Naive thymus-derived CD4-positive, alpha-beta T cell (primary cell): Measurements from ENCODE around the gene HDAC1. TPM values are rescaled to one million over a fixed set of nuclear protein-coding genes. Genes with fewer than 3 reads are reported as not detected.

Experiments used
- ATAC-seq: fragments of 150-1000 bp; cut with Tn5 transposase; 2 replicates; pipeline ENCODE4 v1.10.0; 2021; ENCODE audit warnings: mild to moderate bottlenecking, moderate library complexity
- CTCF ChIA-PET: fragments of 350-600 bp; sonication (Branson Sonifier 250); formaldehyde crosslinking; loops from one replicate; lab custom pipeline; 2021; ENCODE audit warnings: antibody characterized with exemption; lab: Charles Lee
- POLR2A ChIA-PET: fragments of 350-600 bp; sonication (Branson Sonifier 250); formaldehyde crosslinking; loops from one replicate; lab custom pipeline; 2021; ENCODE audit warnings: antibody characterized with exemption, inconsistent platforms; lab: Charles Lee
- DNase-seq, 9 donors: peaks; one replicate each; pipeline versions ENCODE4 v3.0.0 to v3.0.0-alpha.2; 2020 to 2022; ENCODE audit warnings: mixed read lengths in 1 of 9
- H3K27ac ChIP-seq: one replicate; pipeline ENCODE4 v1.7.0; 2013; ENCODE audit warnings: mild to moderate bottlenecking, low read depth, low read length, moderate library complexity
- H3K27me3 ChIP-seq, 2 donors: one replicate each; pipeline ENCODE4 v1.7.0; 2013; ENCODE audit warnings: low read length in 2 of 2, mild to moderate bottlenecking in 2 of 2, moderate library complexity in 2 of 2; ENCODE audit not compliant: control insufficient read depth in 2 of 2, insufficient read depth in 2 of 2
- H3K36me3 ChIP-seq, 3 experiments: 1 replicate in 2 of 3; 2 replicates in 1 of 3; pipeline ENCODE4 v1.7.0; 2013; ENCODE audit warnings: low read length in 3 of 3, mild to moderate bottlenecking in 3 of 3, moderate library complexity in 1 of 3; ENCODE audit not compliant: insufficient read depth in 3 of 3, control insufficient read depth in 2 of 3
- H3K4me1 ChIP-seq, 2 donors: one replicate each; pipeline ENCODE4 v1.7.0; 2013; ENCODE audit warnings: low read length in 2 of 2, mild to moderate bottlenecking in 2 of 2, moderate library complexity in 1 of 2; ENCODE audit not compliant: control insufficient read depth in 2 of 2, insufficient read depth in 2 of 2
- H3K4me3 ChIP-seq: 2 replicates; pipeline ENCODE4 v1.7.0; 2013; ENCODE audit warnings: mild to moderate bottlenecking, low read length
- H3K9me3 ChIP-seq, 3 experiments: 1 replicate in 2 of 3; 2 replicates in 1 of 3; pipeline ENCODE4 v1.7.0; 2013; ENCODE audit warnings: low read length in 3 of 3; ENCODE audit not compliant: control insufficient read depth in 2 of 3
- H3K27ac Mint-ChIP-seq, 9 donors: one replicate each; pipeline ENCODE4 v1.8.0; 2020 to 2022; ENCODE audit warnings: mixed read lengths in 9 of 9, mild to moderate bottlenecking in 8 of 9, moderate library complexity in 5 of 9, inconsistent platforms in 2 of 9
- H3K27me3 Mint-ChIP-seq, 5 donors: one replicate each; pipeline ENCODE4 v1.8.0; 2021 to 2022; ENCODE audit warnings: mixed read lengths in 5 of 5, mild to moderate bottlenecking in 1 of 5
- H3K36me3 Mint-ChIP-seq, 5 donors: one replicate each; pipeline ENCODE4 v1.8.0; 2020 to 2022; ENCODE audit warnings: mixed read lengths in 5 of 5, mild to moderate bottlenecking in 3 of 5, inconsistent platforms in 1 of 5
- H3K4me1 Mint-ChIP-seq, 7 donors: one replicate each; pipeline ENCODE4 v1.8.0; 2020 to 2022; ENCODE audit warnings: mixed read lengths in 7 of 7, mild to moderate bottlenecking in 3 of 7, inconsistent platforms in 1 of 7
- H3K4me3 Mint-ChIP-seq, 10 donors: one replicate each; pipeline ENCODE4 v1.8.0; 2020 to 2022; ENCODE audit warnings: mild to moderate bottlenecking in 10 of 10, mixed read lengths in 10 of 10, moderate library complexity in 6 of 10, inconsistent platforms in 2 of 10
- H3K9me3 Mint-ChIP-seq, 11 donors: one replicate each; pipeline ENCODE4 v1.8.0; 2020 to 2022; ENCODE audit warnings: mixed read lengths in 11 of 11, mild to moderate bottlenecking in 4 of 11, inconsistent platforms in 1 of 11, moderate library complexity in 1 of 11
- intact Hi-C, 2 donors: fragments of 100-400 bp; cut with micrococcal nuclease; formaldehyde crosslinking; loops; one replicate each; pipeline ENCODE4 v1.15.1; 2023
- polyA plus RNA-seq, 2 donors: library from polyadenylated mRNA; unstranded; fragments of 300-500 nt; fragmentation: Illumina TruSeq; gene quantifications; one replicate each; pipeline ENCODE4 v1.2.3, GENCODE V29; 2021
- total RNA-seq, 6 experiments: library from RNA in 5 of 6; stranded (reverse) in 5 of 6; gene quantifications; 1 replicate in 5 of 6; 2 replicates in 1 of 6; pipeline ENCODE4 v1.2.3 and lab custom pipeline; 2021 to 2026

Gene HDAC1
- total and polyA plus RNA-seq, 7 experiments from 2014 or later: 81.8 to 209 (median 174) TPM

DNA sequence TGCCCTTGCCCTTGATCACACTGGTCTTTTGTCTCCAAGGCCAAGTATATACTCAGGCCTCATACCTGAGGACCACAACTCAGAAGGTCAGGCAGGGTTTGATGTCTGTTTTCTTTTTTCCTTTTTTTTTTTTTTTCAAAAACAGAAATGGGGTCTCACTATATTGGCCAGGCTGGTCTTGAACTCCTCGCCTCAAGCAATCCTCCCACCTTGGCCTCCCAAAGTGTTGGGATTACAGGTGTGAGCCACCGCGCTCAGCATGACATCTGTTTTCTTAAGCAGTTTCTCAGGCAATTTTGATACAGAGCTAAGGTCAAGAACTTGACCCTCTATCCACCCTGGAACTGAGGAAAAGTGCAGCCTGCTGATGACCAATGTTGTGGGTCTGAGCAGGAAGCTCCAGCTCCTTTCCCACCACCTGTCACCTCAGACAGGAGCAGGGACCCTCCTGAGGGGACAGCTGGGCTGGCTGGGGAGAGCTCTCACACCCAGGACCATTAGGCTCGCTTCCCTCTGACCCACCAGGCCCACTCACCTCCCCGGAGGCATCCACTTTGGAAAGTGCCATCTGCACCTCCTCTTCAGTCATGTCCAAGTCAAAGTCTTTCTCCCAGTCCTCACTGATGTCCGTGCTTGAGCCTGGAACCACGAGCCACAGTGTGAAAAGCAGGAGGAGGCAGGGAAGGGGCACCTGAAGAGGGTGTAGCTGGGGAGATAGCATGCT, 76.2 kb downstream of the HDAC1 start:
- Mint-ChIP-seq H3K27me3 (no peaks in the 10 kb centered on the region), H3K27ac (no peak overlapping the region), H3K36me3 (peaks cover 0 to 26% (median 4%) of the 10 kb centered on the region in 5 donors), H3K4me3 (no peak overlapping the region), H3K4me1 (peaks cover 12 to 27% (median 17%) of the 10 kb centered on the region in 7 donors), H3K9me3 (peaks cover 0 to 2% (median 0%) of the 10 kb centered on the region in 11 donors)
- Histone ChIP-seq H3K4me3 (no peak overlapping the region), H3K9me3 (no peaks in the 10 kb centered on the region), H3K36me3 (peaks cover 4 to 53% (median 15%) of the 10 kb centered on the region in 3 experiments), H3K27me3 (no peaks in the 10 kb centered on the region), H3K4me1 (peaks cover 12% of the 10 kb centered on the region in 2 donors), H3K27ac (no peak overlapping the region)
- intact Hi-C loops: no loop called here
- ChIA-PET POLR2A (interaction anchor here (0.6 to 0.9 kb wide), 3 partner anchors 9 to 138 kb away, joined by 3 to 5 read pairs (median 3); no protein-coding TSS in a partner anchor), CTCF (interaction anchor here (0.6 to 2.7 kb wide), 2 partner anchors 152 to 260 kb away, joined by 3 to 15 read pairs; partner anchors contain the start of gene KPNA6)
- DNase-seq (no peak), ATAC-seq (no peak)

DNA sequence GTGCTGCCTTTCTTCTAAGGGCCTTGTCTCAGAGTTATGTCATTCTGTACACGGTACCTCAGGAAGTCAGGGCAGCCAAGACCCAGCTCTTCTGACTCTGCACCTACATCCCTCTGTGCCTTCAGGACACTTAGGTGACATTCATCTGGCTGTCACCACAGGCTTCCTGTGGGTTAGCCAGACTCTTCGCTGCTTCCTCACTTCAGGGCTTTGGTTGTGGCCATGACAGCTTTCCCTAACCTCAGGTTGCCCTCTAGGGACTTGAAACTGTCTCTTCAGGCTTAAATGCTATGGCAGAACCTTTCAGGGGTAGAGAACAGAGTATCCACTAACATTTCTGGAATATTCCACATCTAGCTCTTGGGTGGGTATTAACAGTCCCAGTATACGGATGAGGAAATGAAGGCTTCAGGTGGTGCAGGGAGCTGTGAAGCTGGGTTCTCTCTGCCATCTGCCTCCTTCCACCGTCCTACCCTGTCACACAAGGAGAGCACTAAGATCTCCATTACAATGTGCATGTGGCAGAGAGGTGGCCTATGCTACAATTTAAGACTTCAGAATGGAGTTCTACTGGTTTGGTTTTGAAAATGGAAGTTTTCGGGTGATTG, 80.4 kb downstream of the HDAC1 start:
- ChIA-PET CTCF (interaction anchor here (0.8 to 2.4 kb wide), 13 partner anchors 14 to 409 kb away, joined by 3 to 21 read pairs (median 4); partner anchors contain the start of genes BSDC1 and LCK), POLR2A (interaction anchor here (0.6 to 3.2 kb wide), 19 partner anchors 13 to 250 kb away, joined by 3 to 20 read pairs (median 3); partner anchors contain the start of genes BSDC1, LCK and MARCKSL1)
- Mint-ChIP-seq H3K9me3 (peaks cover 0 to 2% (median 0%) of the 10 kb centered on the region in 11 donors), H3K4me1 (peaks cover 15 to 22% (median 20%) of the 10 kb centered on the region in 7 donors), H3K27ac (peak overlapping the region in 7 of 9 donors; percentile 1 to 75 (median 57)), H3K27me3 (no peaks in the 10 kb centered on the region), H3K36me3 (peaks cover 0 to 31% (median 4%) of the 10 kb centered on the region in 5 donors), H3K4me3 (peak overlapping the region in 2 of 10 donors; percentile 6 to 9)
- Histone ChIP-seq H3K9me3 (no peaks in the 10 kb centered on the region), H3K27ac (peak overlapping the region; percentile 20), H3K36me3 (peaks cover 15 to 60% (median 23%) of the 10 kb centered on the region in 3 experiments), H3K4me3 (no peak overlapping the region), H3K4me1 (peaks cover 12% of the 10 kb centered on the region in 2 donors), H3K27me3 (no peaks in the 10 kb centered on the region)
- peak; percentile 22 to 78 (median 68) for DNase-seq
- ATAC-seq: peak; percentile 88
- intact Hi-C loops: loop anchor here (1.0 to 5.0 kb wide), 8 partner anchors 21 to 707 kb away; partner anchors contain the start of genes CCDC28B (in 1 of the 2), EIF3I (in 1 of the 2), HDAC1 (in 1 of the 2) and TMEM234 (in 1 of the 2)

DNA sequence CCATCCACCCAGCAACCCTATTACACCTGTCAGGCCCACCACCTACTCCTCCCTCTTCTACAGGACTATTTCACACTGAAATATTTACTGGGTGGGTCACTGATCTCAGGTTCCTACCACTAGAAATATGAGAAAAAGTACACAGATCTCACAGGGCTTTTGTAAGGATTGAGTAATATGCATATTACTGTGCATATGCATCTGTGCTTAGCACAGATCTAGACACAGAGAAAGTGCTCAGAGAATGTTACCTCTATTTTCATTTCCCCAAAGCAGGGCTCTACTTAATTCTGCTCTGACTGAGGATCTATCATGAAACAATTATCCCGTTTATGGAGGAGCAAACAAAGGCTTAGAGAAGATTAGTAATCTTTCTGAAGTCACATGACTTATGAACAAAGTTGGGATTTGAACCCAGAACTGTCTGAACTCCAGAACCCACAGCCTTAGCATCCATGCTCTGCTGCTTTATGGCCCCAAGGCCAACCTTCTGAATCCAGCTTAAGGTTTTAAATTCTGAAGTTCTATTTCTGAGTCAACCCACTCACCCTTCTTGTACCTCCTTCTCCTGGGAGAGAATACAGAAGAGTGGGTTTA, 82.2 kb downstream of the HDAC1 start:
- H3K27me3 ChIP-seq: no peaks in the 10 kb centered on the region
- DNase-seq: no peak
- ChIA-PET CTCF (interaction anchor here (2.4 kb wide), 1 partner anchor 133 kb away, joined by 7 read pairs; no protein-coding TSS in a partner anchor), POLR2A (interaction anchor here (0.7 to 1.0 kb wide), 2 partner anchors 11 to 21 kb away, joined by 3 to 4 read pairs; partner anchors contain the start of gene BSDC1)
- H3K27ac Mint-ChIP-seq: peak overlapping the region in 4 of 9 donors; percentile 5 to 63 (median 22)
- H3K4me1 ChIP-seq: peaks cover 12% of the 10 kb centered on the region in 2 donors
- H3K27ac ChIP-seq: no peak overlapping the region
- H3K9me3 ChIP-seq: no peaks in the 10 kb centered on the region
- H3K4me3 Mint-ChIP-seq: no peak overlapping the region
- peaks cover 0 to 2% (median 0%) of the 10 kb centered on the region in 11 donors for H3K9me3 Mint-ChIP-seq
- ATAC-seq: no peak
- H3K36me3 ChIP-seq: peaks cover 13 to 61% (median 28%) of the 10 kb centered on the region in 3 experiments
- peaks cover 2 to 43% (median 12%) of the 10 kb centered on the region in 5 donors for H3K36me3 Mint-ChIP-seq
- peaks cover 15 to 22% (median 20%) of the 10 kb centered on the region in 7 donors for H3K4me1 Mint-ChIP-seq
- H3K4me3 ChIP-seq: no peak overlapping the region
- intact Hi-C loops: loop anchor here (2.0 to 5.0 kb wide), 3 partner anchors 151 to 709 kb away; partner anchors contain the start of genes CCDC28B (in 1 of the 2), EIF3I (in 1 of the 2) and TMEM234 (in 1 of the 2)
- H3K27me3 Mint-ChIP-seq: no peaks in the 10 kb centered on the region

DNA sequence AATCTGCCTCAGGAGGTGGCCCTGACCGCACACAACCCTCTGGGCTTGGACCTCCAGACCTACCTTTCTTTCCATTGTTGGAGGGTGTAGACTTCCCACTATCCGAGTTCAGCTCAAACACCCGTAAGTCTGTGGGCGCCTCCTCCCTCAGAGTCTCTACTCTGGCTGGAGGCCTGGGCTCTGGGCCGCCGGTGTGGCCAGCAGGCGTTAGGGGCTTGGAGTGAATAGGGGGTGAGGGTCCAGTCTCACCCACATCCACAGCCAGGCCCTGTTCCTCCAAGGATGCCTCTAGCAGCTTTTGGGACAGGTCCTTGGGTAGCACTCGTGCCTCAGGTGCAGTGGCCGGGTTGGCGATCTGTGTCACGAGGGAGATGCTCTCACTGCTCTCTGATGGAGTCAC, 84.3 kb downstream of the HDAC1 start:
- H3K9me3 ChIP-seq: no peaks in the 10 kb centered on the region
- POLR2A ChIA-PET: interaction anchor here (1.2 kb wide), 1 partner anchor 10 kb away, joined by 4 read pairs; no protein-coding TSS in a partner anchor
- intact Hi-C loops: no loop called here
- no peak overlapping the region for H3K27ac ChIP-seq
- ATAC-seq (no peak), DNase-seq (no peak)
- peaks cover 12% of the 10 kb centered on the region in 2 donors for H3K4me1 ChIP-seq
- Mint-ChIP-seq H3K27me3 (no peaks in the 10 kb centered on the region), H3K9me3 (no peaks in the 10 kb centered on the region), H3K36me3 (peaks cover 10 to 53% (median 18%) of the 10 kb centered on the region in 5 donors), H3K4me1 (peaks cover 15 to 24% (median 21%) of the 10 kb centered on the region in 7 donors), H3K4me3 (no peak overlapping the region), H3K27ac (peak overlapping the region in 1 of 9 donors; percentile 17)
- no peak overlapping the region for H3K4me3 ChIP-seq
- CTCF ChIA-PET: interaction anchor here (0.6 kb wide), 2 partner anchors 80 to 160 kb away, joined by 3 read pairs; no protein-coding TSS in a partner anchor
- H3K27me3 ChIP-seq: no peaks in the 10 kb centered on the region
- H3K36me3 ChIP-seq: peaks cover 22 to 82% (median 48%) of the 10 kb centered on the region in 3 experiments

DNA sequence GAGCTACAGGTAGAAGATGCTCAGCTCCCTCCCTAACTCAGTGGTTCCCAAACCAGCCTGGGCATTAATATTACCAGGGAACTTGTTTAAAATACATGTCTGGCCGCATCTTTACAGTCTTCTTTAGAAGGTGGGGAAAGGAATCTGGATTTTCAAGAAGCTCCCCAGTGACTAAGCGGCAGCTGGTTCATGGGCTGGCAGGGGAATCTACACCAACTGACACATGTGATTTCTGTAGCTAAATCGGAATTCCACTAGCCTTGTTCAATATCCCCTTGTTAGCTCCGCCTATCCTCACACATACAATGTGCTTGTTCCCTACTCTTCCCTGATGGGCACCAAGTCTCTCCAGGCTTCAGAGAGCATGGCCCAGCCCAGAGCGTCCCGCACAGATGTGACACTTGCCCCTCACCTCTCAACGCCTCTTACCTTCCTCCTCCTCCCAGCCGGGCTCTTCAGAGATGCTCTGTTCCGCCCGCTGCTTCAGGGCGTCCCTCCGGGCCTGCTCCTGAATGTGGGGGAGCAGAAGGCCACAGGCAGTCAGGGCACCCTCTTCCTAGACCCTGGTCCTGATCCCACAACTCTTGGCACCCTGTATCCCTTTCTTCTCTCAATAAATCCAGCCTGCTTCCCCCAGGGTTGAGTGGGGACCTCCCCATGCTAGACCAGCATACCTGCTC, 85.8 kb downstream of the HDAC1 start:
- H3K36me3 ChIP-seq: peaks cover 28 to 96% (median 62%) of the 10 kb centered on the region in 3 experiments
- H3K27ac ChIP-seq: no peak overlapping the region
- Mint-ChIP-seq H3K4me3 (no peak overlapping the region), H3K27me3 (no peaks in the 10 kb centered on the region), H3K4me1 (peaks cover 2 to 14% (median 8%) of the 10 kb centered on the region in 7 donors), H3K9me3 (no peaks in the 10 kb centered on the region), H3K36me3 (peaks cover 10 to 51% (median 19%) of the 10 kb centered on the region in 5 donors), H3K27ac (peak overlapping the region in 3 of 9 donors; percentile 25 to 48 (median 40))
- POLR2A ChIA-PET: interaction anchor here (0.9 kb wide), 1 partner anchor 9 kb away, joined by 5 read pairs; no protein-coding TSS in a partner anchor
- intact Hi-C loops: no loop called here
- H3K9me3 ChIP-seq: no peaks in the 10 kb centered on the region
- H3K27me3 ChIP-seq: no peaks in the 10 kb centered on the region
- peak; percentile 17 for ATAC-seq
- CTCF ChIA-PET: interaction anchor here (0.6 to 1.1 kb wide), 3 partner anchors 42 to 161 kb away, joined by 3 to 5 read pairs (median 3); partner anchors contain the start of gene MARCKSL1
- no peak overlapping the region for H3K4me3 ChIP-seq
- no peak for DNase-seq
- H3K4me1 ChIP-seq: no peaks in the 10 kb centered on the region
